H1 (cell line): ENCODE measurements around the gene PALM2AKAP2. TPM values are rescaled to one million over a fixed set of nuclear protein-coding genes. Genes with fewer than 3 reads are reported as not detected.

Experiments
- EGR1 ChIP-seq: IDR thresholded peaks from 2 replicates; pipeline ENCODE4 v1.6.1; 2011; ENCODE audit warnings: low read depth, low read length, borderline replicate concordance
- EZH2 ChIP-seq: fragments of 200-600 bp; sonication (generic); IDR thresholded peaks from 2 replicates; pipeline ENCODE4 v1.7.1; 2012; ENCODE audit warnings: low read depth, mild to moderate bottlenecking, moderate library complexity, low read length, inconsistent platforms; ENCODE audit not compliant: severe bottlenecking
- polyA plus RNA-seq, 7 experiments: library from polyadenylated mRNA; depleted of rRNA in 3 of 7; stranded (reverse) in 5 of 7; unstranded in 2 of 7; fragments of >200 nt in 5 of 7; fragments of 200-250 nt in 2 of 7; gene quantifications; 1 replicate in 5 of 7; 2 replicates in 1 of 7; 4 replicates in 1 of 7; pipeline versions ENCODE4 v1.2.1 to v1.2.3, GENCODE V29; 2011 to 2013; ENCODE audit warnings: missing spikeins in 2 of 7, mixed read lengths in 2 of 7
- total RNA-seq: library from RNA; stranded (reverse); fragmentation: NEBNext Ultra II Directional; extraction: Animal tissue kit (Norgen Biotek cat#: 25700); gene quantifications from 2 replicates; pipeline ENCODE4 v1.2.1, GENCODE V29; 2021

PALM2AKAP2 gene
- total and polyA plus RNA-seq, 2 of the 8 experiments (the other 6 are each of a cell fraction or from before 2014, with no cell fraction given), result 0.38 to 20.5 TPM

- TF ChIP-seq EZH2 (no peak), EGR1 (no peak)
These were observed 10.0 kb downstream of the PALM2AKAP2 start (continued) for GRCh38 chr9:109789971-109790370.
